Uterus (tissue), 4 donors: ENCODE measurements around the gene RASA3. TPM values are rescaled to one million over a fixed set of nuclear protein-coding genes. Genes with fewer than 3 reads are reported as not detected.

Experiments
- DNase-seq, 2 donors: peaks; one replicate each; pipeline ENCODE4 v3.0.0-alpha.2; 2019 to 2020
- H3K27ac ChIP-seq, 2 donors: fragments of 200-600 bp; sonication (generic); 1 replicate in 1 of 2; 2 replicates in 1 of 2; pipeline ENCODE4 v1.5.1; 2016 to 2018
- H3K27me3 ChIP-seq, 2 donors: fragments of 200-600 bp; sonication (generic); one replicate each; pipeline ENCODE4 v1.5.1; 2018 to 2019; ENCODE audit warnings: control low read depth in 1 of 2
- H3K36me3 ChIP-seq, 2 donors: fragments of 200-600 bp; sonication (generic); one replicate each; pipeline ENCODE4 v1.5.1; 2019; ENCODE audit warnings: control low read depth in 1 of 2
- H3K4me1 ChIP-seq, 2 donors: fragments of 200-600 bp; sonication (generic); one replicate each; pipeline ENCODE4 v1.5.1; 2018 to 2019; ENCODE audit warnings: control low read depth in 1 of 2
- H3K4me3 ChIP-seq, 2 donors: fragments of 200-600 bp; sonication (generic); 1 replicate in 1 of 2; 2 replicates in 1 of 2; pipeline ENCODE4 v1.5.1; 2018 to 2019; ENCODE audit warnings: mild to moderate bottlenecking in 1 of 2
- H3K9me3 ChIP-seq, 2 donors: fragments of 200-600 bp; sonication (generic); one replicate each; pipeline ENCODE4 v1.5.1; 2019; ENCODE audit warnings: control low read depth in 1 of 2
- POLR2A ChIP-seq, 2 donors: fragments of 450-650 bp; IDR thresholded peaks; one replicate each; pipeline ENCODE4 v1.6.1; 2016; ENCODE audit warnings: antibody characterized with exemption in 2 of 2, mild to moderate bottlenecking in 1 of 2, moderate library complexity in 1 of 2
- intact Hi-C: fragments of 100-400 bp; cut with DNase I; formaldehyde crosslinking; loops from one replicate; pipeline ENCODE4 v1.15.1; 2023; ENCODE audit warnings: low total_unique reads
- total RNA-seq, 4 donors: library from RNA; depleted of rRNA in 3 of 4; stranded (reverse); fragments of >200 nt in 3 of 4; gene quantifications; one replicate each; pipeline versions ENCODE4 v1.1.0 to v1.2.4, GENCODE V29; 2014 to 2023
- TF ChIP-seq, protein P1 (sequence below), 4 experiments: fragments of 200-600 bp in 2 of 4; fragments of 450-650 bp in 2 of 4; sonication (generic) in 2 of 4; IDR thresholded peaks; one replicate each; pipeline ENCODE4 v1.5.1; 2016 to 2019; ENCODE audit warnings: antibody characterized with exemption in 4 of 4, mild to moderate bottlenecking in 2 of 4, moderate library complexity in 1 of 4
- donor health status: DM: yes; HTN: yes; CAD: no.

Gene RASA3
- total RNA-seq, 4 donors from 2014 or later: 8.5 to 31.6 (median 17.2) TPM

DNA sequence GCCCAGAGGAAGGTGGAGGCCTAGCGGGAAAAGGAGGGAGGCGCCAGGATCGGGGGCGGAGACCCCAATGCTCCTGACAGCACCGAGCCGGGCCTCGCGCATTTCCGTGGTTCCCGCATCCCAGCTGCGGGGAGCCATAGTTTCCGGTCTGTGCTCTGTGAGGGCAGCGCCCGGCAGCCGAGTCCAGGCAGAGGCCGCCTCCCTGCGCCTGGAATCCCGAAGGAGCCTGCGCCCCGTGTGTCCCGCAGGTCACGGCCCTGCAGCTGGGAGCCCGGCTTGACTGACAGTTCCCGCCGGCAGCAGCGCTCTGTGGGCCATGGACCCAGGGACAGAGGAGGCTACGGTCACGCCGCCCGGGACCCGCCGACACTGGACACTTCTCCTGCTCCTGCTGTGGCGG, 84.0 kb downstream of the RASA3 start:
- intact Hi-C loops: no loop called here
- TF ChIP-seq POLR2A (IDR thresholded peaks at IDR 0.05): no peak
- TF ChIP-seq, protein P1, sequence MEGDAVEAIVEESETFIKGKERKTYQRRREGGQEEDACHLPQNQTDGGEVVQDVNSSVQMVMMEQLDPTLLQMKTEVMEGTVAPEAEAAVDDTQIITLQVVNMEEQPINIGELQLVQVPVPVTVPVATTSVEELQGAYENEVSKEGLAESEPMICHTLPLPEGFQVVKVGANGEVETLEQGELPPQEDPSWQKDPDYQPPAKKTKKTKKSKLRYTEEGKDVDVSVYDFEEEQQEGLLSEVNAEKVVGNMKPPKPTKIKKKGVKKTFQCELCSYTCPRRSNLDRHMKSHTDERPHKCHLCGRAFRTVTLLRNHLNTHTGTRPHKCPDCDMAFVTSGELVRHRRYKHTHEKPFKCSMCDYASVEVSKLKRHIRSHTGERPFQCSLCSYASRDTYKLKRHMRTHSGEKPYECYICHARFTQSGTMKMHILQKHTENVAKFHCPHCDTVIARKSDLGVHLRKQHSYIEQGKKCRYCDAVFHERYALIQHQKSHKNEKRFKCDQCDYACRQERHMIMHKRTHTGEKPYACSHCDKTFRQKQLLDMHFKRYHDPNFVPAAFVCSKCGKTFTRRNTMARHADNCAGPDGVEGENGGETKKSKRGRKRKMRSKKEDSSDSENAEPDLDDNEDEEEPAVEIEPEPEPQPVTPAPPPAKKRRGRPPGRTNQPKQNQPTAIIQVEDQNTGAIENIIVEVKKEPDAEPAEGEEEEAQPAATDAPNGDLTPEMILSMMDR (IDR thresholded peaks at IDR 0.05): no peak
- no peaks in the 10 kb centered on the region for H3K36me3 ChIP-seq
- no peaks in the 10 kb centered on the region for H3K9me3 ChIP-seq
- peak overlapping the region; percentile 75 to 85 for H3K27ac ChIP-seq
- H3K4me1 ChIP-seq: peaks cover 0 to 17% of the 10 kb centered on the region in 2 donors
- no peak overlapping the region for H3K4me3 ChIP-seq
- H3K27me3 ChIP-seq: no peaks in the 10 kb centered on the region
- DNase-seq: no peak

GRCh38 chr13:114047358-114047881, 85.0 kb downstream of the RASA3 start:
- peaks cover 0 to 17% of the 10 kb centered on the region in 2 donors for H3K4me1 ChIP-seq
- TF ChIP-seq, protein P1 (IDR thresholded peaks at IDR 0.05): no peak
- TF ChIP-seq POLR2A (IDR thresholded peaks at IDR 0.05): no peak
- peak; percentile 61 to 79 for DNase-seq
- H3K36me3 ChIP-seq: no peaks in the 10 kb centered on the region
- intact Hi-C loops: no loop called here
- no peaks in the 10 kb centered on the region for H3K9me3 ChIP-seq
- H3K27me3 ChIP-seq: no peaks in the 10 kb centered on the region
- H3K4me3 ChIP-seq: no peak overlapping the region
- H3K27ac ChIP-seq: peak overlapping the region; percentile 75 to 85

GRCh38 chr13:114046431-114046975, 85.9 kb downstream of the RASA3 start:
- no peak for DNase-seq
- no peaks in the 10 kb centered on the region for H3K9me3 ChIP-seq
- H3K27me3 ChIP-seq: no peaks in the 10 kb centered on the region
- TF ChIP-seq, protein P1 (IDR thresholded peaks at IDR 0.05): no peak
- no peak for TF ChIP-seq POLR2A (IDR thresholded peaks at IDR 0.05)
- no peak overlapping the region for H3K4me3 ChIP-seq
- peaks cover 0 to 17% of the 10 kb centered on the region in 2 donors for H3K4me1 ChIP-seq
- H3K27ac ChIP-seq: peak overlapping the region; percentile 75 to 85
- intact Hi-C loops: no loop called here
- no peaks in the 10 kb centered on the region for H3K36me3 ChIP-seq

DNA sequence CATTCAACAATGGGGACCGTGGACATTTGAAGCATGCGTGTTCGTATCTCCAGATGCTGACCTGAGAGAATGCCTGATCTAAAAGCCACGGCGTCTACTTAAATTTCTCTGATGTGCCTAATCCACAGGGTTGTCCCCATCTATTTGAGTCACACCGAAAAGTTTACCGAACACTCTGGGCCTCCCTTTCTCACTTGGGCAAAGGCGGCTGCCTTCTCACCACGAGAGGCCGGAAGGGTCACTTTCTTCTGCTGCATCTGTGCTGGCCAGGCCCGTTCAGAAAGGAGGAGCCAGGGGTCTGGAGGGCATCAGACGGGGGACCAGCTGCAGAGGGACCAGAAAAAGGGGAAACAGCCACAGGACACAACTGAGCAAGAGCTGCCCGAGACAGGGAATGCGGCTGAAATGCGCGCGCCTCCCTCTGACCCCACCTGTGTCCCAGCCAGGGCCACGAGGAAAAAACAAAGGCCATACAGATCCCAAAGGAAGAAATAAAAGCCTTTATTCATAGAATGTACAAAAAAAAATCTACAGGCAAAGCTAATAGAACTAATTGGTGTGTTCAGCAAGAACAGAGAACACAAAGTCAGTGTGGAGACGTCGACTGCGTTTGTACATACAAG, 87.2 kb downstream of the RASA3 start:
- Histone ChIP-seq H3K4me1 (peaks cover 0 to 17% of the 10 kb centered on the region in 2 donors), H3K9me3 (no peaks in the 10 kb centered on the region), H3K4me3 (no peak overlapping the region), H3K36me3 (no peaks in the 10 kb centered on the region), H3K27me3 (no peaks in the 10 kb centered on the region), H3K27ac (peak overlapping the region; percentile 78 to 81)
- intact Hi-C loops: no loop called here
- TF ChIP-seq POLR2A (IDR thresholded peaks at IDR 0.05): no peak
- TF ChIP-seq, protein P1 (IDR thresholded peaks at IDR 0.05): no peak
- DNase-seq: no peak

GRCh38 chr13:114044486-114044885, 87.9 kb downstream of the RASA3 start:
- TF ChIP-seq, protein P1 (IDR thresholded peaks at IDR 0.05): no peak
- no peak for TF ChIP-seq POLR2A (IDR thresholded peaks at IDR 0.05)
- peak; percentile 57 to 76 for DNase-seq
- Histone ChIP-seq H3K9me3 (no peaks in the 10 kb centered on the region), H3K4me3 (no peak overlapping the region), H3K27me3 (no peaks in the 10 kb centered on the region), H3K4me1 (peaks cover 0 to 17% of the 10 kb centered on the region in 2 donors), H3K36me3 (no peaks in the 10 kb centered on the region), H3K27ac (peak overlapping the region; percentile 78 to 81)
- intact Hi-C loops: no loop called here
